RWPE2 (cell line): Measurements from ENCODE around the gene EXOC3L2.
A peak's percentile ranks its signal among the peaks of the same experiment; 100 is the strongest.

ENCODE experiments used
- ATAC-seq: fragments of 200-7000 bp; cut with Tn5 transposase; 3 replicates; pipeline ENCODE4 v1.9.1; 2021; ENCODE audit warnings: low read depth
- DNase-seq: peaks from one replicate; pipeline ENCODE4 v3.0.0-alpha.2; 2020; ENCODE audit warnings: low spot score
- H3K27ac ChIP-seq: fragments of 450-650 bp; 2 replicates; pipeline ENCODE4 v1.5.1; 2017; ENCODE audit warnings: mild to moderate bottlenecking; ENCODE audit not compliant: poor library complexity, severe bottlenecking
- H3K27me3 ChIP-seq: fragments of 250-450 bp; sonication (Bioruptor Pico); 2 replicates; pipeline ENCODE4 v1.5.1; 2021; ENCODE audit warnings: mild to moderate bottlenecking, moderate library complexity; ENCODE audit not compliant: insufficient read depth, poor library complexity, severe bottlenecking
- H3K36me3 ChIP-seq: fragments of 250-450 bp; sonication (Bioruptor Pico); 2 replicates; pipeline ENCODE4 v1.5.1; 2020; ENCODE audit warnings: low read depth, mild to moderate bottlenecking, moderate library complexity
- H3K4me1 ChIP-seq: fragments of 250-450 bp; sonication (Bioruptor Pico); 2 replicates; pipeline ENCODE4 v1.5.1; 2021; ENCODE audit warnings: mild to moderate bottlenecking, moderate library complexity; ENCODE audit not compliant: insufficient read depth, poor library complexity, severe bottlenecking
- H3K4me3 ChIP-seq: fragments of 250-450 bp; sonication (Bioruptor Pico); 2 replicates; pipeline ENCODE4 v1.5.1; 2021; ENCODE audit warnings: mild to moderate bottlenecking, moderate library complexity; ENCODE audit not compliant: severe bottlenecking
- H3K9me3 ChIP-seq: fragments of 250-450 bp; sonication (Bioruptor Pico); 2 replicates; pipeline ENCODE4 v1.5.1; 2021; ENCODE audit warnings: mild to moderate bottlenecking, moderate library complexity; ENCODE audit not compliant: severe bottlenecking
- TF ChIP-seq, protein P1 (sequence below): fragments of 450-650 bp; IDR thresholded peaks from one replicate; pipeline ENCODE4 v1.5.1; 2017; ENCODE audit warnings: mild to moderate bottlenecking, moderate library complexity; ENCODE audit not compliant: poor library complexity, severe bottlenecking

The EXOC3L2 gene

DNA sequence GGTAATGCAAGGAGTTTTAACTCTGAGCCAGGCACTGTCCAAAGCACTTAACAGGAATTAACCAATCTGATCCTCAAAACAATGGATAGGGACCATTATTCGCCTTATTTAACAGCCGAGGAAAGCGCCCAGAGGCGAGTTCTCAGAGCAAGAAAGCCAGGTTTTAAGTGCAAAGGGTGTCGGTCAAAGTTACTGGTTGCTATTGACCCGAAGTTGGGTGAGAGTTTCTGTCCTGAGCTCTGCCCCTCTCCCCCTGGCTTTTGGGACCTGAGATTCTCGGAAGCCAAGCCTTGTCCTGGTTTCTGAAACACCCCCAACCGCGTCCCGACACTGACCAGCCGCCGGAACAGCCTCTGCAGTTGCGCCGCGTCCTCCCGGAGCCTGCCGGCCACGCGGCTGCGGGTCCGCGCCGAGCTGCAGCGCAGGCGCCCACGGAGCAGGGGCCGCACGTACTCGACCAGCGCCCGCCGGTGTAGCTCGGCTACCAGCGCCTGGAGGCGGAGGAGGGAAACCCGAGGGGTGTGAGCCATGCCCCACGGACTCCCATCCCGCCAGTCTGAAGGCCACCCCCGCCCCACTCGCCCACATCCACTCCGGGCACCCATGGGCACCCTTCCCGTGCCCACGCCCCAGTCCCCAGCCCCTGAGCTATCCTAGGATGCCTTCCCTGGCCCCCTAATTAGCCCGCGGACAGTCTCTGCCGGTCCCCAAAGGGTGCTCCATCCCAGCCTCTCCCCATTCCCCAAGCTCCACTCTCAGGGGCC lies 27.8 kb downstream of the EXOC3L2 start:
- H3K9me3 ChIP-seq: no peaks in the 10 kb centered on the region
- peaks cover 5% of the 10 kb centered on the region for H3K27me3 ChIP-seq
- ATAC-seq: no peak
- peaks cover 5% of the 10 kb centered on the region for H3K4me1 ChIP-seq
- no peak overlapping the region for H3K27ac ChIP-seq
- TF ChIP-seq, protein P1, sequence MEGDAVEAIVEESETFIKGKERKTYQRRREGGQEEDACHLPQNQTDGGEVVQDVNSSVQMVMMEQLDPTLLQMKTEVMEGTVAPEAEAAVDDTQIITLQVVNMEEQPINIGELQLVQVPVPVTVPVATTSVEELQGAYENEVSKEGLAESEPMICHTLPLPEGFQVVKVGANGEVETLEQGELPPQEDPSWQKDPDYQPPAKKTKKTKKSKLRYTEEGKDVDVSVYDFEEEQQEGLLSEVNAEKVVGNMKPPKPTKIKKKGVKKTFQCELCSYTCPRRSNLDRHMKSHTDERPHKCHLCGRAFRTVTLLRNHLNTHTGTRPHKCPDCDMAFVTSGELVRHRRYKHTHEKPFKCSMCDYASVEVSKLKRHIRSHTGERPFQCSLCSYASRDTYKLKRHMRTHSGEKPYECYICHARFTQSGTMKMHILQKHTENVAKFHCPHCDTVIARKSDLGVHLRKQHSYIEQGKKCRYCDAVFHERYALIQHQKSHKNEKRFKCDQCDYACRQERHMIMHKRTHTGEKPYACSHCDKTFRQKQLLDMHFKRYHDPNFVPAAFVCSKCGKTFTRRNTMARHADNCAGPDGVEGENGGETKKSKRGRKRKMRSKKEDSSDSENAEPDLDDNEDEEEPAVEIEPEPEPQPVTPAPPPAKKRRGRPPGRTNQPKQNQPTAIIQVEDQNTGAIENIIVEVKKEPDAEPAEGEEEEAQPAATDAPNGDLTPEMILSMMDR: no peak
- no peak for DNase-seq
- no peaks in the 10 kb centered on the region for H3K36me3 ChIP-seq
- no peak overlapping the region for H3K4me3 ChIP-seq

GRCh38 chr19:45216667-45217066 lies 28.5 kb downstream of the EXOC3L2 start:
- no peak overlapping the region for H3K27ac ChIP-seq
- H3K9me3 ChIP-seq: no peaks in the 10 kb centered on the region
- no peak overlapping the region for H3K4me3 ChIP-seq
- peaks cover 5% of the 10 kb centered on the region for H3K4me1 ChIP-seq
- ATAC-seq (no peak), DNase-seq (no peak)
- TF ChIP-seq, protein P1: no peak
- no peaks in the 10 kb centered on the region for H3K36me3 ChIP-seq
- H3K27me3 ChIP-seq: peaks cover 5% of the 10 kb centered on the region

DNA sequence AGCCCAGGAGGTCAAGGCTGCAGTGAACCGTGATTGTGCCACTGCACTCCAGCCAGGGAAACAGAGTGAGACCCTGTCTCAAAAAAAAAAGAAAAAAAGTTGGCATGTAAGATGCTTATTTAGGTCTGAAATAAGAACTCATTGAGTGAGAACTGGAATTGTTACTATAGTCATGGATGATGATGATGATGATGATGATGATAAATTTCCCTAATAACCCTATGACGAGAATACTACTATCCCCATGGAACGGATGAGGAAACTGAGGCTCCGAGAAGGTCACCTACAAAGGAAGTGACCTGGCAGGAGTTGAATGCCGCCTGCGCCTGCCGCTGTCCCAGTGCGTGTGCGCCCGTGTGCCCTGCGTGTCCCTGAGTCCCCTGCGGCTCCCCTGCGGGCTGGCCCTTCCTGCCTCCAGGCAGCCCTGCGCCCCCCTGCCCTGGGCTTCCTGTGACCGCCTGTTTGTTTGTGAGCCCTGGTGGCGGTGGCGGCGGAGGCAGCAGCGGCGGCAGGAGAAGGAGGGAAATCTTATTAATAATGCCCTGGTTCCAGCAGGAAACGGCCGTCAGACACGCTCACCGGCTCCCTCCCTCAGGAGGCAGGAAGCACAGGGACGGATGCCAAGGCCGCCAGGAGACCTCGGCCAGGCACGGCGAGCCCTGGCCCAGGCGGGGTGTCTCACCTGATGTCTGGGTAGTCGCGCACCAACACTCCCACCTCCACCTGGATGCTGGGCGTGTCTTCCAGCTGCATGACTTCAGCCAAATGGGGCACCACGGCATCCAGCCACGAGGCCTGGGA lies 29.6 kb downstream of the EXOC3L2 start:
- ATAC-seq (peak; percentile 77), DNase-seq (no peak)
- Histone ChIP-seq H3K27me3 (peaks cover 5% of the 10 kb centered on the region), H3K36me3 (no peaks in the 10 kb centered on the region), H3K27ac (no peak overlapping the region), H3K4me3 (no peak overlapping the region), H3K4me1 (peaks cover 5% of the 10 kb centered on the region), H3K9me3 (no peaks in the 10 kb centered on the region)
- TF ChIP-seq, protein P1: no peak

- TF ChIP-seq, protein P1: no peak
- peaks cover 5% of the 10 kb centered on the region for H3K4me1 ChIP-seq
- no peaks in the 10 kb centered on the region for H3K9me3 ChIP-seq
- no peaks in the 10 kb centered on the region for H3K36me3 ChIP-seq
- H3K27me3 ChIP-seq: peaks cover 5% of the 10 kb centered on the region
- DNase-seq (no peak), ATAC-seq (no peak)
- no peak overlapping the region for H3K4me3 ChIP-seq
- H3K27ac ChIP-seq: no peak overlapping the region
Observed at GRCh38 chr19:45213031-45213430, 32.2 kb downstream of the EXOC3L2 start.
